H9 (cell line): ENCODE data around the gene STARD9. TPM values are rescaled to one million over a fixed set of nuclear protein-coding genes. Genes with fewer than 3 reads are reported as not detected.
A peak's percentile ranks its signal among the peaks of the same experiment; 100 is the strongest.
"Not testable (repeated sequence)": the region's sequence is repeated elsewhere in the genome, so short reads cannot be mapped to it uniquely, and the experiment has no call there.

Source experiments
- DNase-seq: peaks from one replicate; pipeline ENCODE4 v3.0.0-alpha.2; 2017
- H2AFZ ChIP-seq: one replicate; pipeline ENCODE4 v1.6.1; 2013; ENCODE audit warnings: mild to moderate bottlenecking, low read length, control low read depth, moderate library complexity
- H2AK5ac ChIP-seq: 2 replicates; pipeline ENCODE4 v1.6.1; 2013; ENCODE audit warnings: low read length, control low read depth, mixed read lengths; ENCODE audit not compliant: insufficient read length
- H2BK120ac ChIP-seq: one replicate; pipeline ENCODE4 v1.6.1; 2013; ENCODE audit warnings: low read depth, mild to moderate bottlenecking, low read length, control low read depth, inconsistent platforms; ENCODE audit not compliant: poor library complexity, severe bottlenecking
- H2BK12ac ChIP-seq: 2 replicates; pipeline ENCODE4 v1.6.1; 2013; ENCODE audit warnings: low read length, control low read depth, mixed read lengths, low read depth; ENCODE audit not compliant: insufficient read length
- H2BK15ac ChIP-seq: 2 replicates; pipeline ENCODE4 v1.6.1; 2013; ENCODE audit warnings: low read depth, low read length, control low read depth
- H2BK20ac ChIP-seq: one replicate; pipeline ENCODE4 v1.6.1; 2013; ENCODE audit warnings: low read depth, mild to moderate bottlenecking, low read length, control low read depth, inconsistent platforms; ENCODE audit not compliant: poor library complexity, severe bottlenecking
- H2BK5ac ChIP-seq: 2 replicates; pipeline ENCODE4 v1.6.1; 2013; ENCODE audit warnings: low read length, control low read depth, mixed read lengths; ENCODE audit not compliant: insufficient read length
- H3K14ac ChIP-seq: 2 replicates; pipeline ENCODE4 v1.6.1; 2013; ENCODE audit warnings: low read length, control low read depth; ENCODE audit not compliant: insufficient read depth
- H3K18ac ChIP-seq: 2 replicates; pipeline ENCODE4 v1.6.1; 2013; ENCODE audit warnings: low read depth, mild to moderate bottlenecking, mixed read lengths, low read length, control low read depth; ENCODE audit not compliant: insufficient read length
- H3K23ac ChIP-seq: 2 replicates; pipeline ENCODE4 v1.6.1; 2013; ENCODE audit warnings: low read length, control low read depth, mixed read lengths, low read depth; ENCODE audit not compliant: insufficient read length
- H3K23me2 ChIP-seq: 2 replicates; pipeline ENCODE4 v1.6.1; 2013; ENCODE audit warnings: low read depth, mild to moderate bottlenecking, mixed read lengths, low read length, control low read depth; ENCODE audit not compliant: insufficient read length, poor library complexity, severe bottlenecking
- H3K27ac ChIP-seq: 2 replicates; pipeline ENCODE4 v1.5.1; 2013; ENCODE audit warnings: low read length, control low read depth, mixed read lengths, low read depth; ENCODE audit not compliant: insufficient read length
- H3K27me3 ChIP-seq: 2 replicates; pipeline ENCODE4 v1.6.1; 2013; ENCODE audit warnings: low read length, control low read depth, inconsistent platforms; ENCODE audit not compliant: insufficient read depth
- H3K4ac ChIP-seq: 2 replicates; pipeline ENCODE4 v1.6.1; 2013; ENCODE audit warnings: low read depth, mild to moderate bottlenecking, control low read depth, inconsistent platforms, low read length, moderate library complexity
- H3K4me1 ChIP-seq: 2 replicates; pipeline ENCODE4 v1.6.1; 2013; ENCODE audit warnings: low read length, control low read depth, inconsistent platforms; ENCODE audit not compliant: insufficient read depth
- H3K4me2 ChIP-seq: 2 replicates; pipeline ENCODE4 v1.6.1; 2013; ENCODE audit warnings: low read length, control low read depth, mixed read lengths; ENCODE audit not compliant: insufficient read length, insufficient read depth
- H3K56ac ChIP-seq: 2 replicates; pipeline ENCODE4 v1.6.1; 2013; ENCODE audit warnings: low read depth, mild to moderate bottlenecking, mixed read lengths, low read length, control low read depth; ENCODE audit not compliant: insufficient read length
- H3K79me1 ChIP-seq: 2 replicates; pipeline ENCODE4 v1.6.1; 2013; ENCODE audit warnings: low read depth, mild to moderate bottlenecking, moderate library complexity, low read length, control low read depth, inconsistent platforms; ENCODE audit not compliant: insufficient read depth, poor library complexity, severe bottlenecking
- H3K79me2 ChIP-seq: 2 replicates; pipeline ENCODE4 v1.6.1; 2013; ENCODE audit warnings: low read length, control low read depth, inconsistent platforms; ENCODE audit not compliant: insufficient read depth
- H3K9ac ChIP-seq: 2 replicates; pipeline ENCODE4 v1.6.1; 2013; ENCODE audit warnings: low read length, control low read depth, mixed read lengths; ENCODE audit not compliant: insufficient read length; ENCODE audit errors: extremely low read depth
- H3K9me3 ChIP-seq: one replicate; pipeline ENCODE4 v1.6.1; 2013; ENCODE audit warnings: low read depth, low read length, inconsistent platforms; ENCODE audit not compliant: control insufficient read depth
- H3T11ph ChIP-seq: one replicate; pipeline ENCODE4 v1.6.1; 2013; ENCODE audit warnings: mild to moderate bottlenecking, low read length, control low read depth, inconsistent platforms
- H4K20me1 ChIP-seq: one replicate; pipeline ENCODE4 v1.6.1; 2013; ENCODE audit not compliant: control insufficient read depth, insufficient read length, insufficient read depth
- H4K5ac ChIP-seq: 2 replicates; pipeline ENCODE4 v1.6.1; 2013; ENCODE audit warnings: low read depth, mild to moderate bottlenecking, mixed read lengths, low read length, control low read depth; ENCODE audit not compliant: insufficient read length
- H4K8ac ChIP-seq: replicated peaks from 2 replicates; pipeline ENCODE4 v1.6.1; 2013; ENCODE audit warnings: low read length, control low read depth, mixed read lengths, low read depth; ENCODE audit not compliant: insufficient read length
- H4K91ac ChIP-seq: 2 replicates; pipeline ENCODE4 v1.6.1; 2013; ENCODE audit warnings: low read depth, mild to moderate bottlenecking, moderate library complexity, mixed read lengths, low read length, control low read depth; ENCODE audit not compliant: insufficient read length
- H3K27ac Mint-ChIP-seq, 3 experiments: 2 replicates in 2 of 3; 3 replicates in 1 of 3; pipeline ENCODE4 v1.8.0; 2020 to 2021; ENCODE audit warnings: mixed read lengths in 3 of 3, mild to moderate bottlenecking in 1 of 3, moderate library complexity in 1 of 3
- H3K27me3 Mint-ChIP-seq: 2 replicates; pipeline ENCODE4 v1.8.0; 2021; ENCODE audit warnings: low read depth, mild to moderate bottlenecking, moderate library complexity, mixed read lengths
- H3K36me3 Mint-ChIP-seq, 3 experiments: 2 replicates in 2 of 3; 3 replicates in 1 of 3; pipeline ENCODE4 v1.8.0; 2020 to 2021; ENCODE audit warnings: low read depth in 3 of 3, mixed read lengths in 3 of 3; ENCODE audit not compliant: insufficient read depth in 1 of 3
- H3K4me1 Mint-ChIP-seq, 2 experiments: 2 replicates each; pipeline ENCODE4 v1.8.0; 2020; ENCODE audit warnings: mixed read lengths in 2 of 2
- H3K4me3 Mint-ChIP-seq, 2 experiments: 2 replicates in 1 of 2; 3 replicates in 1 of 2; pipeline ENCODE4 v1.8.0; 2020 to 2021; ENCODE audit warnings: mild to moderate bottlenecking in 2 of 2, mixed read lengths in 2 of 2, moderate library complexity in 1 of 2
- H3K9me3 Mint-ChIP-seq, 2 experiments: 2 replicates in 1 of 2; 3 replicates in 1 of 2; pipeline ENCODE4 v1.8.0; 2020; ENCODE audit warnings: mild to moderate bottlenecking in 2 of 2, mixed read lengths in 2 of 2, moderate library complexity in 1 of 2
- WGBS: extraction: QIAGEN DNeasy Blood & Tissue Kit; methylation state at CpG from one replicate; pipeline ENCODE4 v1.1.7; 2013; ENCODE audit warnings: missing lambda C conversion rate, low lambda C conversion rate, mixed read lengths; ENCODE audit not compliant: insufficient read length; ENCODE audit errors: extremely low coverage; 5-methylcytosine and 5-hydroxymethylcytosine counted together
- total RNA-seq: library from RNA; stranded (reverse); gene quantifications from 2 replicates; pipeline ENCODE4 v1.2.1, GENCODE V29; 2021
- TF ChIP-seq, protein P1 (sequence below): fragments of 200-600 bp; sonication (generic); conservative IDR thresholded peaks from 3 replicates; pipeline ENCODE4 v1.8.0; 2021; ENCODE audit warnings: antibody characterized with exemption, mild to moderate bottlenecking

Gene STARD9
- total RNA-seq, 1 experiment from 2014 or later = 6.9 TPM

- no peak overlapping the region for H4K8ac ChIP-seq
- Mint-ChIP-seq H3K9me3 (peaks cover 0 to 3% of the 10 kb centered on the region in 2 experiments; a peak in 3 of 5 replicates), H3K27ac (peak overlapping the region in 1 of 3 experiments; percentile 17; a peak in 2 of 7 replicates), H3K4me3 (no peak overlapping the region), H3K4me1 (peaks cover 3 to 8% of the 10 kb centered on the region in 2 experiments; a peak in 3 of 4 replicates), H3K27me3 (no peaks in the 10 kb centered on the region), H3K36me3 (peaks cover 5 to 10% (median 7%) of the 10 kb centered on the region in 3 experiments)
- no peak overlapping the region for H3K27ac ChIP-seq
- H3K4me2 ChIP-seq = no peak overlapping the region
- no peaks in the 10 kb centered on the region for H3K27me3 ChIP-seq
- H3K4me1 ChIP-seq = no peaks in the 10 kb centered on the region
- no peak overlapping the region for H2BK20ac ChIP-seq
- H3K14ac ChIP-seq = no peak overlapping the region
- H2BK12ac ChIP-seq = no peak overlapping the region
- DNase-seq = no peak
- no peaks in the 10 kb centered on the region for H3K79me1 ChIP-seq
- H3K18ac ChIP-seq = no peak overlapping the region
- no peak overlapping the region for H2BK5ac ChIP-seq
- H4K5ac ChIP-seq = no peak overlapping the region
- no peak overlapping the region for H3K23ac ChIP-seq
- no CpG with 5 or more reads among the region's 4 CpGs for WGBS
- H2BK120ac ChIP-seq = no peak overlapping the region
- no peaks in the 10 kb centered on the region for H3K23me2 ChIP-seq
- H4K91ac ChIP-seq = no peak overlapping the region
- no peak overlapping the region for H2AFZ ChIP-seq
- H3T11ph ChIP-seq = no peak overlapping the region
- no peak overlapping the region for H3K56ac ChIP-seq
- H3K9me3 ChIP-seq = no peaks in the 10 kb centered on the region
- no peak overlapping the region for H2AK5ac ChIP-seq
- no peak overlapping the region for H2BK15ac ChIP-seq
- H3K79me2 ChIP-seq = no peaks in the 10 kb centered on the region
- H4K20me1 ChIP-seq = no peaks in the 10 kb centered on the region
- H3K4ac ChIP-seq = no peak overlapping the region
- TF ChIP-seq, protein P1, sequence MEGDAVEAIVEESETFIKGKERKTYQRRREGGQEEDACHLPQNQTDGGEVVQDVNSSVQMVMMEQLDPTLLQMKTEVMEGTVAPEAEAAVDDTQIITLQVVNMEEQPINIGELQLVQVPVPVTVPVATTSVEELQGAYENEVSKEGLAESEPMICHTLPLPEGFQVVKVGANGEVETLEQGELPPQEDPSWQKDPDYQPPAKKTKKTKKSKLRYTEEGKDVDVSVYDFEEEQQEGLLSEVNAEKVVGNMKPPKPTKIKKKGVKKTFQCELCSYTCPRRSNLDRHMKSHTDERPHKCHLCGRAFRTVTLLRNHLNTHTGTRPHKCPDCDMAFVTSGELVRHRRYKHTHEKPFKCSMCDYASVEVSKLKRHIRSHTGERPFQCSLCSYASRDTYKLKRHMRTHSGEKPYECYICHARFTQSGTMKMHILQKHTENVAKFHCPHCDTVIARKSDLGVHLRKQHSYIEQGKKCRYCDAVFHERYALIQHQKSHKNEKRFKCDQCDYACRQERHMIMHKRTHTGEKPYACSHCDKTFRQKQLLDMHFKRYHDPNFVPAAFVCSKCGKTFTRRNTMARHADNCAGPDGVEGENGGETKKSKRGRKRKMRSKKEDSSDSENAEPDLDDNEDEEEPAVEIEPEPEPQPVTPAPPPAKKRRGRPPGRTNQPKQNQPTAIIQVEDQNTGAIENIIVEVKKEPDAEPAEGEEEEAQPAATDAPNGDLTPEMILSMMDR = no peak
- no peak overlapping the region for H3K9ac ChIP-seq
Measured at GRCh38 chr15:42595626-42596240, 20.3 kb downstream of the STARD9 start.

- H2BK12ac ChIP-seq, H3K4me2 ChIP-seq, H3K79me2 ChIP-seq, H4K5ac ChIP-seq, DNase-seq, H2AFZ ChIP-seq, H3K14ac ChIP-seq, H2AK5ac ChIP-seq, H3K4me3 Mint-ChIP-seq, H4K20me1 ChIP-seq, H3K23me2 ChIP-seq, H3K27me3 ChIP-seq, H3K23ac ChIP-seq, H3K9ac ChIP-seq, H3K9me3 ChIP-seq, H2BK5ac ChIP-seq, H4K8ac ChIP-seq, H3K27ac ChIP-seq, H3K4me1 ChIP-seq, H3K18ac ChIP-seq, H3T11ph ChIP-seq, H3K4ac ChIP-seq, H3K27ac Mint-ChIP-seq, H2BK20ac ChIP-seq, H3K56ac ChIP-seq, H3K79me1 ChIP-seq, H2BK120ac ChIP-seq, H3K27me3 Mint-ChIP-seq, H4K91ac ChIP-seq, H2BK15ac ChIP-seq, H3K4me1 Mint-ChIP-seq: not testable (repeated sequence)
- H3K36me3 Mint-ChIP-seq = peaks cover 17 to 22% (median 18%) of the 10 kb centered on the region in 3 experiments
- H3K9me3 Mint-ChIP-seq = peaks cover 12 to 20% of the 10 kb centered on the region in 2 experiments
- no CpG with 5 or more reads among the region's 30 CpGs for WGBS
Measured at GRCh38 chr15:42601316-42601715, 25.9 kb downstream of the STARD9 start.
